Cardiac muscle cell (in vitro differentiated cells and primary cell): ENCODE results near the gene FSCN2. TPM values are rescaled to one million over a fixed set of nuclear protein-coding genes. Genes with fewer than 3 reads are reported as not detected.

Experiments used
- DNase-seq, 2 donors: peaks; one replicate each; pipeline versions ENCODE4 v3.0.0 to v3.0.0-alpha.2; 2010 to 2017; ENCODE audit warnings: low read depth in 1 of 2, low spot score in 1 of 2
- H3K27ac ChIP-seq: fragments of 200-600 bp; sonication (generic); 2 replicates; pipeline ENCODE4 v1.5.1; 2016
- H3K27me3 ChIP-seq: fragments of 200-600 bp; sonication (generic); 2 replicates; pipeline ENCODE4 v1.6.0; 2016; ENCODE audit warnings: control low read depth
- H3K36me3 ChIP-seq: fragments of 200-600 bp; sonication (generic); 2 replicates; pipeline ENCODE4 v1.5.1; 2016; ENCODE audit warnings: control low read depth
- H3K4me1 ChIP-seq: fragments of 200-600 bp; sonication (generic); 2 replicates; pipeline ENCODE4 v1.8.1; 2017; ENCODE audit warnings: low read depth, mild to moderate bottlenecking, mixed run types
- H3K4me3 ChIP-seq: fragments of 200-600 bp; sonication (generic); 2 replicates; pipeline ENCODE4 v1.5.1; 2016; ENCODE audit warnings: mild to moderate bottlenecking
- H3K9me3 ChIP-seq: fragments of 200-600 bp; sonication (generic); 2 replicates; pipeline ENCODE4 v1.5.1; 2017; ENCODE audit warnings: low read depth, mild to moderate bottlenecking, control low read depth
- CTCF ChIP-seq: IDR thresholded peaks from 2 replicates; pipeline ENCODE4 v1.5.1; 2012; ENCODE audit warnings: low read depth, mild to moderate bottlenecking, low read length
- polyA plus RNA-seq: library from polyadenylated mRNA; unstranded; fragments of >200 nt; fragmentation: Nextera tagmentation; extraction: Ambion mirVana; gene quantifications from 2 replicates; pipeline ENCODE4 v1.2.1, GENCODE V29; 2016
- total RNA-seq: library from RNA; depleted of rRNA; stranded (reverse); fragments of >200 nt; gene quantifications from 2 replicates; pipeline ENCODE4 v1.2.3, GENCODE V29; 2016

FSCN2 gene
- total and polyA plus RNA-seq, 2 experiments from 2014 or later = 1.5 to 9.0 TPM

GRCh38 chr17:81481815-81482505, 46.2 kb upstream of the FSCN2 start:
- Histone ChIP-seq H3K36me3 (no peaks in the 10 kb centered on the region), H3K4me3 (peak overlapping the region; percentile 17), H3K27me3 (no peaks in the 10 kb centered on the region), H3K27ac (no peak overlapping the region), H3K4me1 (peaks cover 31% of the 10 kb centered on the region), H3K9me3 (no peaks in the 10 kb centered on the region)
- no peak for DNase-seq
- TF ChIP-seq CTCF = no peak

- DNase-seq = no peak
- Histone ChIP-seq H3K27ac (no peak overlapping the region), H3K9me3 (no peaks in the 10 kb centered on the region), H3K4me3 (no peak overlapping the region), H3K27me3 (no peaks in the 10 kb centered on the region), H3K36me3 (no peaks in the 10 kb centered on the region), H3K4me1 (peaks cover 31% of the 10 kb centered on the region)
- no peak for TF ChIP-seq CTCF
Observed at GRCh38 chr17:81482673-81483072, 45.5 kb upstream of the FSCN2 start.

GRCh38 chr17:81483085-81483861, 44.9 kb upstream of the FSCN2 start:
- Histone ChIP-seq H3K27ac (no peak overlapping the region), H3K4me3 (no peak overlapping the region), H3K27me3 (no peaks in the 10 kb centered on the region), H3K36me3 (no peaks in the 10 kb centered on the region), H3K9me3 (no peaks in the 10 kb centered on the region), H3K4me1 (peaks cover 31% of the 10 kb centered on the region)
- no peak for TF ChIP-seq CTCF
- peak in 1 of 2 donors; percentile 49 for DNase-seq

GRCh38 chr17:81483862-81484194, 44.3 kb upstream of the FSCN2 start:
- Histone ChIP-seq H3K27ac (no peak overlapping the region), H3K4me3 (peak overlapping the region; percentile 8), H3K27me3 (no peaks in the 10 kb centered on the region), H3K36me3 (no peaks in the 10 kb centered on the region), H3K4me1 (peaks cover 31% of the 10 kb centered on the region), H3K9me3 (no peaks in the 10 kb centered on the region)
- TF ChIP-seq CTCF = no peak
- no peak for DNase-seq

- Histone ChIP-seq H3K27ac (no peak overlapping the region), H3K36me3 (no peaks in the 10 kb centered on the region), H3K4me1 (peaks cover 31% of the 10 kb centered on the region), H3K4me3 (peak overlapping the region; percentile 8), H3K27me3 (no peaks in the 10 kb centered on the region), H3K9me3 (no peaks in the 10 kb centered on the region)
- TF ChIP-seq CTCF = peak; percentile 76
- DNase-seq = peak; percentile 84 to 90
Observed at GRCh38 chr17:81484195-81484979, 43.8 kb upstream of the FSCN2 start.
